Calu3 (cell line): ENCODE results near the gene CYBC1. TPM values are rescaled to one million over a fixed set of nuclear protein-coding genes. Genes with fewer than 3 reads are reported as not detected.

ENCODE experiments used
- BruUV-seq: library from RNA; stranded (reverse); fragments of 400-500 nt; replicated peaks from 2 replicates; lab custom pipeline; 2021; lab: Mats Ljungman, UMichigan
- CTCF ChIA-PET: fragments of 300-600 bp; sonication (Branson Sonifier 250); formaldehyde crosslinking; loops from one replicate; lab custom pipeline; 2022; ENCODE audit warnings: antibody characterized with exemption; lab: Charles Lee
- DNase-seq: peaks from one replicate; pipeline ENCODE4 v3.0.0; 2022
- H3K27ac Mint-ChIP-seq: one replicate; pipeline ENCODE4 v1.8.0; 2022; ENCODE audit warnings: mixed read lengths; ENCODE audit not compliant: unreplicated experiment
- H3K27me3 Mint-ChIP-seq: one replicate; pipeline ENCODE4 v1.8.0; 2022; ENCODE audit warnings: mixed read lengths; ENCODE audit not compliant: unreplicated experiment
- H3K36me3 Mint-ChIP-seq: one replicate; pipeline ENCODE4 v1.8.0; 2022; ENCODE audit warnings: mild to moderate bottlenecking, moderate library complexity, mixed read lengths; ENCODE audit not compliant: insufficient read depth, unreplicated experiment
- H3K4me1 Mint-ChIP-seq: one replicate; pipeline ENCODE4 v1.8.0; 2022; ENCODE audit warnings: mild to moderate bottlenecking, low read depth, mixed read lengths; ENCODE audit not compliant: unreplicated experiment
- H3K4me3 Mint-ChIP-seq: one replicate; pipeline ENCODE4 v1.8.0; 2022; ENCODE audit warnings: mild to moderate bottlenecking, low read depth, moderate library complexity, mixed read lengths; ENCODE audit not compliant: unreplicated experiment
- H3K9me3 Mint-ChIP-seq: one replicate; pipeline ENCODE4 v1.8.0; 2022; ENCODE audit warnings: low read depth, mixed read lengths; ENCODE audit not compliant: unreplicated experiment
- intact Hi-C: fragments of 100-400 bp; cut with micrococcal nuclease; formaldehyde crosslinking; loops from one replicate; pipeline ENCODE4 v1.10.0; 2022; ENCODE audit not compliant: unreplicated experiment
- total RNA-seq: library from RNA; stranded (reverse); gene quantifications from 2 replicates; pipeline ENCODE4 v1.2.3, GENCODE V29; 2022
- TF ChIP-seq, protein P1 (sequence below): fragments of 200-600 bp; IDR thresholded peaks from one replicate; pipeline ENCODE4 v1.8.0; 2022; ENCODE audit warnings: antibody characterized with exemption; ENCODE audit not compliant: unreplicated experiment

CYBC1 gene
- total RNA-seq, 1 experiment from 2014 or later: 80.3 TPM

GRCh38 chr17:82411396-82412053 is 39.0 kb downstream of the CYBC1 start:
- BruUV-seq: no TSS peak
- Mint-ChIP-seq H3K36me3 (no peaks in the 10 kb centered on the region), H3K27ac (no peak overlapping the region), H3K27me3 (no peaks in the 10 kb centered on the region), H3K9me3 (no peaks in the 10 kb centered on the region), H3K4me3 (no peak overlapping the region), H3K4me1 (no peaks in the 10 kb centered on the region)
- intact Hi-C loops: loop anchor here (5.0 kb wide), 1 partner anchor 59 kb away; no protein-coding TSS in a partner anchor
- TF ChIP-seq, protein P1, sequence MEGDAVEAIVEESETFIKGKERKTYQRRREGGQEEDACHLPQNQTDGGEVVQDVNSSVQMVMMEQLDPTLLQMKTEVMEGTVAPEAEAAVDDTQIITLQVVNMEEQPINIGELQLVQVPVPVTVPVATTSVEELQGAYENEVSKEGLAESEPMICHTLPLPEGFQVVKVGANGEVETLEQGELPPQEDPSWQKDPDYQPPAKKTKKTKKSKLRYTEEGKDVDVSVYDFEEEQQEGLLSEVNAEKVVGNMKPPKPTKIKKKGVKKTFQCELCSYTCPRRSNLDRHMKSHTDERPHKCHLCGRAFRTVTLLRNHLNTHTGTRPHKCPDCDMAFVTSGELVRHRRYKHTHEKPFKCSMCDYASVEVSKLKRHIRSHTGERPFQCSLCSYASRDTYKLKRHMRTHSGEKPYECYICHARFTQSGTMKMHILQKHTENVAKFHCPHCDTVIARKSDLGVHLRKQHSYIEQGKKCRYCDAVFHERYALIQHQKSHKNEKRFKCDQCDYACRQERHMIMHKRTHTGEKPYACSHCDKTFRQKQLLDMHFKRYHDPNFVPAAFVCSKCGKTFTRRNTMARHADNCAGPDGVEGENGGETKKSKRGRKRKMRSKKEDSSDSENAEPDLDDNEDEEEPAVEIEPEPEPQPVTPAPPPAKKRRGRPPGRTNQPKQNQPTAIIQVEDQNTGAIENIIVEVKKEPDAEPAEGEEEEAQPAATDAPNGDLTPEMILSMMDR: no peak
- DNase-seq: no peak
- CTCF ChIA-PET: no interaction called here

DNA sequence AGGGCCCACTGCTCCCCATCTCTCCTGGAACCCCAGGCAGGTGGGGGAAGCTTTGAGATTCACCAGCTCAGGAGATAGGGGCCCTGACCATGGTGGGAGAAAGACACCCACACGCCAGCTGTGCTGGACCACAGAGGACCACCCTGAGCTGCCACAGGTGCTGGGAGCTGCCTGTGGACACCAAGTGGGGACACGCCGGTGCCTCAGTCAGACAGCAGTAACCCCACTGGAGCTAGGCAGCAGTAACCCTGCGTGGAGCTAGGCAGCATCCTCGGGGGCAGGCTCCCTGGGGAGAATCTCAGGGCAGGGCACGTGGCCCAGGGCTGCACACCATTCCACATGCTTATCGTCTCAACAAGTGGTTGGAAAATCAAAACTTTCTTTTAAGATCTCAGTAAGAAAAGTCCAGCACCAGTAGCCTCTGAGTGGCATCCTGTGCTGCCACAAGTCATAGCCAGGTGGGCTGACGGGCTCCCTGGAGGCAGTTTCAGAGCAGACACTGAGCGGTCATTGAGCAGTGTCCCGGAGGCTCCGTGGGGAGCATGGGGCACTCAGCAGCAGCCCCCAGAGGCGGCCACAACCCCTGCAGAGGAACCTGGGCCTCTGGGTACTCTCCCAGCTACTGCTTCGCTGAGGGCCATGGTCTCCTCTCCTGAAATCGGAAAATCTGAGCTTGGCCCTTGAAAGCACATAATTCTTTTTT is 40.4 kb downstream of the CYBC1 start:
- H3K36me3 Mint-ChIP-seq: no peaks in the 10 kb centered on the region
- CTCF ChIA-PET: interaction anchor here (0.6 to 0.7 kb wide), 3 partner anchors 56 to 163 kb away, joined by 4 to 11 read pairs (median 4); no protein-coding TSS in a partner anchor
- H3K4me3 Mint-ChIP-seq: no peak overlapping the region
- TF ChIP-seq, protein P1: no peak
- no peak for DNase-seq
- H3K27me3 Mint-ChIP-seq: no peaks in the 10 kb centered on the region
- BruUV-seq: no TSS peak
- H3K27ac Mint-ChIP-seq: no peak overlapping the region
- no peaks in the 10 kb centered on the region for H3K4me1 Mint-ChIP-seq
- H3K9me3 Mint-ChIP-seq: no peaks in the 10 kb centered on the region
- intact Hi-C loops: loop anchor here (5.0 kb wide), 1 partner anchor 58 kb away; no protein-coding TSS in a partner anchor

GRCh38 chr17:82408938-82409318 is 41.6 kb downstream of the CYBC1 start:
- no TSS peak for BruUV-seq
- intact Hi-C loops: no loop called here
- H3K27ac Mint-ChIP-seq: no peak overlapping the region
- no peaks in the 10 kb centered on the region for H3K9me3 Mint-ChIP-seq
- DNase-seq: no peak
- H3K4me1 Mint-ChIP-seq: no peaks in the 10 kb centered on the region
- no peak overlapping the region for H3K4me3 Mint-ChIP-seq
- H3K27me3 Mint-ChIP-seq: no peaks in the 10 kb centered on the region
- CTCF ChIA-PET: no interaction called here
- H3K36me3 Mint-ChIP-seq: peaks cover 5% of the 10 kb centered on the region
- TF ChIP-seq, protein P1: no peak

- DNase-seq: no peak
- H3K27ac Mint-ChIP-seq: no peak overlapping the region
- no peaks in the 10 kb centered on the region for H3K27me3 Mint-ChIP-seq
- CTCF ChIA-PET: no interaction called here
- no TSS peak for BruUV-seq
- TF ChIP-seq, protein P1: no peak
- H3K36me3 Mint-ChIP-seq: peaks cover 10% of the 10 kb centered on the region
- no peaks in the 10 kb centered on the region for H3K9me3 Mint-ChIP-seq
- H3K4me1 Mint-ChIP-seq: no peaks in the 10 kb centered on the region
- intact Hi-C loops: no loop called here
- H3K4me3 Mint-ChIP-seq: no peak overlapping the region
These were observed 42.1 kb downstream of the CYBC1 start for GRCh38 chr17:82408288-82408937.
